ENCODE data around the gene PUDP. TPM values are rescaled to one million over a fixed set of nuclear protein-coding genes. Genes with fewer than 3 reads are reported as not detected.

Gene PUDP
- total RNA-seq, 6 experiments from 2014 or later = 8.8 to 18.4 (median 11.8) TPM

- Histone ChIP-seq H3K9me3 (no peaks in the 10 kb centered on the region), H3K27ac (no peak overlapping the region), H3K27me3 (no peaks in the 10 kb centered on the region), H3K36me3 (no peaks in the 10 kb centered on the region), H3K4me1 (no peaks in the 10 kb centered on the region), H3K4me3 (no peak overlapping the region)
- DNase-seq (peak in 1 of 3 donors; percentile 53), ATAC-seq (peak; percentile 88 to 99 (median 95))
- TF ChIP-seq CTCF (IDR thresholded peaks at IDR 0.05) = no peak
- intact Hi-C loops (cut with DNase I) = no loop called here
- WGBS (ENCODE audit: insufficient coverage, low coverage, low lambda C conversion rate, missing lambda C conversion rate) = 48% methylated on average over 7 of the region's 7 CpGs
Observed at GRCh38 chrX:7159149-7159861, 11.4 kb upstream of the PUDP start.

- WGBS (ENCODE audit: insufficient coverage, low coverage, low lambda C conversion rate, missing lambda C conversion rate) = 72% methylated on average over 5 of the region's 5 CpGs
- H3K27me3 ChIP-seq = no peaks in the 10 kb centered on the region
- H3K4me1 ChIP-seq = no peaks in the 10 kb centered on the region
- no peaks in the 10 kb centered on the region for H3K9me3 ChIP-seq
- no peak for ATAC-seq
- intact Hi-C loops (cut with DNase I) = no loop called here
- no peak overlapping the region for H3K4me3 ChIP-seq
- TF ChIP-seq CTCF (IDR thresholded peaks at IDR 0.05) (no peak), POLR2A (IDR thresholded peaks at IDR 0.05) (no peak)
- H3K27ac ChIP-seq = no peak overlapping the region
- DNase-seq = no peak
- no peaks in the 10 kb centered on the region for H3K36me3 ChIP-seq
Observed at GRCh38 chrX:7158468-7158990, 10.6 kb upstream of the PUDP start.

GRCh38 chrX:7156879-7157278 lies 8.9 kb upstream of the PUDP start:
- intact Hi-C loops (cut with DNase I) = no loop called here

GRCh38 chrX:7155163-7155562 lies 7.2 kb upstream of the PUDP start:
- H3K36me3 ChIP-seq = no peaks in the 10 kb centered on the region
- H3K4me1 ChIP-seq = no peaks in the 10 kb centered on the region
- TF ChIP-seq CTCF (IDR thresholded peaks at IDR 0.05) (no peak), POLR2A (IDR thresholded peaks at IDR 0.05) (no peak)
- H3K4me3 ChIP-seq = no peak overlapping the region
- no peaks in the 10 kb centered on the region for H3K9me3 ChIP-seq
- H3K27me3 ChIP-seq = no peaks in the 10 kb centered on the region
- no peak overlapping the region for H3K27ac ChIP-seq
- ATAC-seq = no peak
- intact Hi-C loops (cut with DNase I) = no loop called here
- 77% methylated on average over 1 of the region's 1 CpG for WGBS (ENCODE audit: insufficient coverage, low coverage, low lambda C conversion rate, missing lambda C conversion rate)
- DNase-seq = no peak

More at GRCh38 chrX:7156879-7157278, 8.9 kb upstream of the PUDP start:
- TF ChIP-seq POLR2A (IDR thresholded peaks at IDR 0.05) (no peak), CTCF (IDR thresholded peaks at IDR 0.05) (no peak)
- DNase-seq (no peak), ATAC-seq (no peak)
- no peak overlapping the region for H3K4me3 ChIP-seq
- H3K9me3 ChIP-seq = no peaks in the 10 kb centered on the region
- no peak overlapping the region for H3K27ac ChIP-seq
- H3K4me1 ChIP-seq = no peaks in the 10 kb centered on the region
- no peaks in the 10 kb centered on the region for H3K27me3 ChIP-seq
- no peaks in the 10 kb centered on the region for H3K36me3 ChIP-seq
- WGBS (ENCODE audit: insufficient coverage, low coverage, low lambda C conversion rate, missing lambda C conversion rate) = 86% methylated on average over 3 of the region's 3 CpGs
